GM19099 (cell line): ENCODE data around the gene COPZ1.

Source experiments
- POLR2A ChIP-seq: IDR thresholded peaks from 3 replicates; pipeline ENCODE4 v1.6.1; 2011; ENCODE audit warnings: low read depth; ENCODE audit not compliant: insufficient read length; ENCODE audit errors: extremely low read depth

The COPZ1 gene

GRCh38 chr12:54377797-54378515, 53.0 kb downstream of the COPZ1 start:
- no peak for TF ChIP-seq POLR2A

DNA sequence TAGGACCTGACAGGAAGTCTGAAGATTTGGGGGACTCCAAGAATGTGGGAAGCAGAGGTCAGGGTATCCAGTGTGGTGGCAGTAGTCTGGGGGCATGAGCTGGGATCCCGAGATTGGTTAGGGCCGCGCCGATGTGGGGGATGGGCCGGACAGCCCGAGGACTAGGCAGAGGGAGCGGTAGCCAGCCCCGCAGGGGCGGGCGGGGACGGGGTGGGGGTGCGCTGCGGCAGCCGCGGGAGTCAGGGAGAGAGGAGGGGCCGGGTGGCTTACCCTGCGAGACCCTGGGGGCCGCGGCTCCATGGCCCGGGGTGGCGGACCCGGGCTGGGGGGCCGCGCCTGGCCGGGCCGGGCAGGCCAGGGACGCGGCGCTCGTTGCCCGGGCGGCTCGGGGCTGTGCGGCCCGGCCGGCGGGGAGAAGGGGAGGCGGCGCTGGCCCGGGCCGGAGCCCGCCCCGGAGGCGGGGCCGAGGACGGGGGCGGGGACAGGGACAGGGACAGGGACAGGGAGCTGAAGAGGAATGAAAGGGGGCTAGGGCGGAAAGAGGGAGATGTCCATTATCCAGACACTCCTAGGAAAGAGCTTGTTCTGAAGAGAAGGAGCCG, 54.0 kb downstream of the COPZ1 start:
- TF ChIP-seq POLR2A: no peak

- no peak for TF ChIP-seq POLR2A
Measured at GRCh38 chr12:54379398-54380201, 54.7 kb downstream of the COPZ1 start.

- no peak for TF ChIP-seq POLR2A
Measured at GRCh38 chr12:54381136-54381535, 56.2 kb downstream of the COPZ1 start.

GRCh38 chr12:54383041-54383609, 58.2 kb downstream of the COPZ1 start:
- no peak for TF ChIP-seq POLR2A

GRCh38 chr12:54384591-54385041, 59.7 kb downstream of the COPZ1 start, which contains the start of gene ZNF385A:
TSS of gene ZNF385A (minus strand) at chr12:54384733. CDS start at chr12:54384514, 219 bp downstream.
- no peak for TF ChIP-seq POLR2A

- TF ChIP-seq POLR2A: peak; percentile 23
Measured at GRCh38 chr12:54385251-54385914, 60.5 kb downstream of the COPZ1 start.

GRCh38 chr12:54386403-54387113, 61.6 kb downstream of the COPZ1 start:
- TF ChIP-seq POLR2A: no peak

GRCh38 chr12:54387114-54387467, 62.2 kb downstream of the COPZ1 start:
- no peak for TF ChIP-seq POLR2A

- TF ChIP-seq POLR2A: no peak
Measured at GRCh38 chr12:54388237-54389133, 63.6 kb downstream of the COPZ1 start.

GRCh38 chr12:54389134-54389508, 64.2 kb downstream of the COPZ1 start:
- no peak for TF ChIP-seq POLR2A

DNA sequence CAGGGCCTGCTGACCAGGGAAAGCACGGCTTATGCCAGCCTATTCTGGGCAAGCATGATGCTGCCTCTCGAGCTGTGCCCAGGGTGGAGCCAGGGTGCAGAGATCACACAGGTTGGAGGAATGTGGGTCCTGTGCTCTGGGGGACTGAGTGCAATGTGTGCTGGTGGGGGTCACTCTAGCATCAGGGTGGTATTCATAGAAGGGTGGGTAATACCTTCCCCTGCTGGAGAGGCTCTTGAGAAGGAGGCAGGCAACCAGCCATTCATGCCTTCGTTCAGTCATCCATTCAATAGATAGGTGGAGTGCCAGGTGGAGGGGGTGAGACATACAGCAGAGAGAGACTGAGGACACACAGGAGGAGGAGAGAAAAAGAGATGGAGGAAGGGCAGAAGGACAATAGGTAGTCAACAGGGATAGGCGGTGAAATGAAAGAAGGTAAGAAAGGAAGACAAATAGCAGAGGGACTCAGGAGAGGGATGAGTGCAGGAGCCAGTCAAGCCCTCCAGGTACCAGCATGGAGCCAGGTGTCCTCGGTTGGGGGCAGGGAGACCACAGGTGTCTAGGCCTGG, 64.8 kb downstream of the COPZ1 start:
- TF ChIP-seq POLR2A: no peak

GRCh38 chr12:54390176-54390667, 65.3 kb downstream of the COPZ1 start:
- TF ChIP-seq POLR2A: no peak
